HG03045 (cell line): ENCODE data around the gene C1QBP.
A peak's percentile ranks its signal among the peaks of the same experiment; 100 is the strongest.
"Not testable (repeated sequence)": the region's sequence is repeated elsewhere in the genome, so short reads cannot be mapped to it uniquely, and the experiment has no call there.

Experiments used
- ATAC-seq: cut with Tn5 transposase; IDR thresholded peaks from one replicate; pipeline ENCODE4 v1.9.1; 2021; ENCODE audit warnings: mild to moderate bottlenecking, moderate library complexity; ENCODE audit not compliant: unreplicated experiment

Gene C1QBP

GRCh38 chr17:5438716-5439445 is at the start of gene C1QBP:
C1QBP (minus strand) TSS chr17:5439155; CDS start chr17:5439073, 82 bp downstream.
- peak; percentile 91 for ATAC-seq

GRCh38 chr17:5488752-5489151 is 49.8 kb upstream of the C1QBP start:
- ATAC-seq, result no peak

- peak; percentile 91 for ATAC-seq
Observed at GRCh38 chr17:5486206-5487124, 47.5 kb upstream of the C1QBP start, which contains the start of gene MIS12. MIS12 (plus strand) TSS chr17:5486566; CDS start chr17:5488863, 2,297 bp downstream.

- ATAC-seq, result peak; percentile 26
Observed at GRCh38 chr17:5485270-5486205, 46.6 kb upstream of the C1QBP start, which contains the start of gene DERL2. DERL2 (minus strand) TSS chr17:5486178; CDS start chr17:5486161, 17 bp downstream.

DNA sequence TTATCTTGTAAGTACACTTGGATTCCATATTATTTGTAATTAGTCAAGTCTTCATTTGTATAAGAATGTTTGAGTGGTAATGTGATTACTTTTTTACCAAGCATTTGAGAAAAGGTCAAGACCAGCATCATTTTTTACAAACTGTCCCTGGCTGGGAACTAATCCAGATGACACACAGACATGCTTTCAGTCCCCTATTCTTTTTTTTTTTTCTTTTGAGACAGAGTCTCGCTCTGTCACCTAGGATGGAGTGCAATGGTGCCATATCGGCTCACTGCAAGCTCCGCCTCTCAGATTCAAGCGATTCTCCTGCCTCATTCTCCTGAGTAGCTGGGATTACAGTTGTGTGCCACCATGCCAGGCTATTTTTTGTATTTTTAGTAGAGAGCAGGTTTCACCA is 42.5 kb upstream of the C1QBP start:
- ATAC-seq, result no peak

DNA sequence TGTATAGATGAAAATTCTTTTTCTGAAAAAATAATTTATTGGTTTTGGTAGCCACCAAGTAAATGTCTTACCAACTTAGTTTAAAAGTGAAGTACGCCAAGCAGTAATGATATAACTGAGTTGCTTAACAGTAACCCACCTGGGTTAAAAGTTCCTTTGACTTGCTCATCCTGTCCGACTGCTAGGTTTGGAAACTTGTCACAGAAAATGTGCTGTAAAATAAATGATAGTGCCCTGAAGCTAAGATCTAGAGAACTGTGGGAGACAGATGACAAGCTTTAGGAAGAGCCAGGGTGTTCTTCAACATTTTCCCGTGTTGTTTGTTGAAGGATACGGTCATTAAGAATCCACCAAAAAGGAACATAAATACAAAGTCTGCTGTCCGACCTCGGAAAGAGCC is 42.0 kb upstream of the C1QBP start:
- ATAC-seq, result no peak

DNA sequence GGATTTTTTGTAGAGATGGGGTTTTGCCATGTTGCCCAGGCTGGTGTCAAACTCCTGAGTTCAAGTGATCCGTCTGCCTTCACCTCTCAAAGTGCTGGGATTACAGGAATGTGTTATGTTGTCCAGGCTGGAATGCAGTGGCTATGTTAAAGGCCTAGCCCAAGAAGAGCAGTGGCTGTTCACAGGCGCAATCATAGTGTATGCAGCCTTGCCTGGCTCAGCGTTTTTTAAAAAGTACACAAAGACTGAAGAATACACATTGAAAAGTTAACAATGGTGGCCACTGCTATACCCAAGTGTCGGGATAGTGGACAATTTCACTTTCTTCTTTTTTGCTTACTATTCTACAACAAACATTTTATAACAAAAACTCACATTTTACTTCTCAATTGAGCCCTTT is 40.0 kb upstream of the C1QBP start:
- no peak for ATAC-seq

- ATAC-seq, result no peak
Observed at GRCh38 chr17:5473906-5474305, 35.0 kb upstream of the C1QBP start.

DNA sequence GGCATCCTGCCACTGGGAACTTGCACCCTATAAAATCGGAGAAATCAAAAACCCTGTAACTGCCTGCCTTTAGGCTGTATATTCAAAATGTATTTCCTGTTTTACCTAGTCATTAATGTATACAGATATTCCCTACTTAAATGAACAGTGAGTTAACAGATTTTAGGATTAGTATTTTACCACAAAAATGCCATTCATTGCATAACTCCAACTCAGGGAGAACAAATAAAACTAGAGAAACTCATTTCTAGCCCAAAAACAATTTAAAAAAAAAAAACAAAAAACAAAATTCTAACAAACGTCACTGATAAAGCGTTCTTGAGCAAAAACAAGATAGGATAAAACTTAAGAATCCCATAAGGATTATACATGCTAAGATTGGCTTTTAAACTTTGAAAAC is 33.6 kb upstream of the C1QBP start:
- no peak for ATAC-seq

GRCh38 chr17:5468075-5468473 is 29.1 kb upstream of the C1QBP start:
- ATAC-seq, result peak; percentile 32

DNA sequence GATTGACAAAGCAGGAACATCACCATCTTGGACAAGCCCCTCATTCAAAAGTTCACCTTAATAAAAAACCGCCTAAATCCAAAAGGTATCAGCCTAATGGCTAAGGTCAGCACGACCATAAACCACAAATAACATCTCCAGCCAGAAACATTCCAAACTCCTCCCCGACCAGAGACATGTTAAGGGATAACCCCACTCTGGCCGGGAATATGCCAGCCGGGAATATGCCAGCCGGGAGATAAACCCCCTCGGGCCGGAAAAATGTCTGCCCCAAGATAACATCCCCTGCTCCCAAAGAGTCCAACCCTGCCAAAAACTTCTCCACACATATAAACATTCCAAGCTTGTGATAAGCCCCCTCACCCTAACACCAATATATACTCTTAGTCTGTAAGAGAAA is 28.5 kb upstream of the C1QBP start:
- ATAC-seq, result no peak

- ATAC-seq, result no peak
Observed at GRCh38 chr17:5466295-5466694, 27.3 kb upstream of the C1QBP start.

DNA sequence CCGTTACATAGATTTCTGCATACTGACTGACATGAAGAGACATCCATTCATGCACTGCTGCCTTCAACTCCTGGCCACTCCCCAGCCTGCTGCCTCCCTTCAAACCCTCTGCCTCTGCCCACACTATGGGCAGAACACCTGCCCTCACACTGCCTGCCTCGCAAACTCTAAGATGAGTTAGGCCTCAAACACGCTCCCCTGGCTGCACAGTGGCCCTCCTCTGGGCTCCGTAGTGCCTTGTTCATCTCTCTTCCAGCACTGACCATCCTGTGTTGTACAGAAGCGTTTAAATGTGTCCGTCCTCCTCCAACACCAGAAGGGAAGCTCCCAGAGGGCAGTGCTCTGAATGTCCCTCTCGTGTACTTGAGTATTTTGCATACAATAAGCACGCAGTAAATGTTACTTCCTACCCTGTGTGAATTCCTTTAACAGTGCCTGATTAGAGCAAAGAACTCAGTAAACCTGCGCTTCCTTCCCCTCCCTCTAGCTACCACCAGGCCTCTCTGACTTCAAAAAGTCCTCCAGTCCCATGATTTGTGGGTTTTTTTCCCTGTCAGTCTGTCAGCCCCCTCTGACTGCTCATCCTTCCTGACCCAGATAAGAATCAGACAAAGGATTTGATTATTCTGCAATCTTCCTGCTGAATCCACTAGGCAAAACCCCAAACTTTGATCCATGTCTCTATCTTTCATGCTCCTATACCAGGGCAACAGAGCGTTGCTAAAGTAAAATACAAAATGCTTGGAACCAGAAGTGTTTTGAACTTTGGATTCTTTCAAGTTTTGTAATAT is 26.0 kb upstream of the C1QBP start:
- no peak for ATAC-seq

- ATAC-seq, result no peak
Observed at GRCh38 chr17:5446786-5447185, 7.8 kb upstream of the C1QBP start.

GRCh38 chr17:5444209-5444608 is 5.3 kb upstream of the C1QBP start:
- ATAC-seq, result no peak

DNA sequence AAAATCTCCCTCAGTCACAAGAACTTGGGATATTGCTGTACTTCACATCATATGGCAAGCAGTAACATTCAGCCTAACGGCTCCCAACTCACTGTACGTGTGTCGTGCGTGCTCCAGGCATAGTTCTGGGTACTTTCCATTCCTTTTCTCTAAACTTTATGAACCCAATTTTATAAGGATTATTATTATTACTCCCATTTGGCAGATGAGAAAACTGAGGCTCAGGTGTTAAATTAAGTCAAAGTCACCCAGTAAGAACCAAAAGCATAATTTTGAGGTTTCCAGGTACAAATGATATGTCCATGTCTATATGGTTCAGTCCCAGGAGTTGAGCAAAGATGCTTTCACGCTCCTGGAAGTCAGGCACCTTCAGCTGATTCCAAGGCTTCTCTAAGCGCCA is 4.8 kb upstream of the C1QBP start:
- ATAC-seq, result no peak

GRCh38 chr17:5439446-5439764 is 450 bp upstream of the C1QBP start:
- ATAC-seq, result no peak

DNA sequence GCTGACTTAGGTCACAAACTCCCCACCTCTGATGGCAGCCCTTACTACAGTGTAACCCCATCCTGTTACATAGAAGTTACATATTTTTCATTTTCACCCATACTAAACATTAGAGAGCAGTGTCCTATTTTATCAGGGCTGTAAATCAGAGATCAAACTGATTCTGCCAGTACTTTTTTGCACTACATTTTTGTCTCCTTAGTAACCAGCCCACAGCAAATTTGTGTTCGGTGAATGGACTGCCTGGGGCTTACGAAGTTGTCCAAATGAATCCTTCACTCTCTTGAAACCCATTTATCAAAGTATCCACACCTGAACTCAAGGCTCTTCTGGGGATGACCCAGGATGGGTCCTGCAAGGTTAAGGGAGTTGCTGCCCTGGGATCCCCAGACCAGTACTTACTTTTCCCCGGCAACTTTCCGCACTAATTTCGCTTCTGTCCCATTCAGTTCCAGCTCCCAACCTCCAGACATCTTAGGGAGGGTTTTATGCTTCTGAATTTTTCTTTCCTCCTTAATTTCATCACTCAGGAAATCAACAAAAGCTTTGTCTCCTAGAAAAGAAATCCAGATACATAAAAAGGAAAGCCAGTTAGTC is 1.1 kb downstream of the C1QBP start:
- no peak for ATAC-seq

DNA sequence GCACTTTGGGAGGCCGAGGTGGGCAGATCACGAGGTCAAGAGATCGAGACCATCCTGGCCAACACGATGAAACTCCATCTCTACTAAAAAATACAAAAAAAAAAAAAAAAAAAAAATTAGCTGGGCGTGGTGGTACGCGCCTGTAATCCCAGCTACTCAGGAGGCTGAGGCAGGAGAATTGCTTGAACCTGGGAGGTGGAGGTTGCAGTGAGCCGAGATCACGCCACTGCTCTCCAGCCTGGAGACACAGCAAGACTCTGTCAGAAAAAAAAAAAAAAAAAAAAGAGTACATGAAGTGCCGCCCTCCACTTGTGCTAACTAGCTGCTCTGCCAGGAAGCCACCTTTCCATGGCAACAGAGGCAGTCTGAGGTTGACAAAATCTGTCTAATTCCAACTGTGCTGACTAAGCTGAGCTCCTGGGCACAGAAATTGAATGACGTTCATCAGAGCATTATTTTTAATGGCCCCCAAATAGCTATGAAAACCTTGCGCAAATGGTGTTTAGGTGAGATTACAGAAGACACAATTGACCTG is 3.1 kb downstream of the C1QBP start:
- ATAC-seq, result not testable (repeated sequence)
